ENCODE results near the gene PCSK4. TPM values are rescaled to one million over a fixed set of nuclear protein-coding genes. Genes with fewer than 3 reads are reported as not detected.

The PCSK4 gene
- polyA plus RNA-seq, 1 of the 3 experiments (the other 2 are of a cell fraction): 6.6 TPM

GRCh38 chr19:1447944-1448343 lies 42.2 kb downstream of the PCSK4 start:
- Histone ChIP-seq H3K4me1 (ENCODE audit: control insufficient read depth in 1 of 2, insufficient read depth in 2 of 2, low read depth in 1 of 2, low read length in 1 of 2) (peaks cover 3 to 46% of the 10 kb centered on the region in 2 experiments; a peak in 2 of 4 replicates), H3K27ac (ENCODE audit: low read depth in 2 of 2, low read length in 1 of 2) (no peak overlapping the region), H3K27me3 (ENCODE audit: insufficient read depth) (no peaks in the 10 kb centered on the region), H3K79me2 (ENCODE audit: insufficient read depth) (no peaks in the 10 kb centered on the region), H3K4me3 (ENCODE audit: low read depth in 2 of 2, low read length in 1 of 2) (no peak overlapping the region), H3F3A (replicated peaks; ENCODE audit: insufficient read depth) (peaks cover 30% of the 10 kb centered on the region), H3K36me3 (replicated peaks in 1 of 2; ENCODE audit: control insufficient read depth in 1 of 2, insufficient read depth in 2 of 2, low read length in 1 of 2) (peaks cover 0 to 5% of the 10 kb centered on the region in 2 experiments), H3K4me2 (no peak overlapping the region), H3K9me2 (no peaks in the 10 kb centered on the region), H3K9ac (no peak overlapping the region), H4K20me1 (ENCODE audit: insufficient read depth) (peaks cover 41% of the 10 kb centered on the region), H3K9me3 (no peaks in the 10 kb centered on the region), H2AFZ (ENCODE audit: low read depth) (no peak overlapping the region)
- WGBS (ENCODE audit: low lambda C conversion rate): 94% methylated on average over 9 of the region's 9 CpGs
- ChIA-PET CTCF (no interaction called here), POLR2A (no interaction called here)
- no peak for DNase-seq
- no peak for TF ChIP-seq NRF1 (IDR thresholded peaks at IDR 0.05; ENCODE audit: low read depth, low read length)
- TF ChIP-seq RXRA (IDR thresholded peaks at IDR 0.05; ENCODE audit: borderline replicate concordance, low read depth): no peak

GRCh38 chr19:1447504-1447903 lies 42.6 kb downstream of the PCSK4 start:
- Histone ChIP-seq H3F3A (replicated peaks; ENCODE audit: insufficient read depth) (peaks cover 34% of the 10 kb centered on the region), H3K4me3 (ENCODE audit: low read depth in 2 of 2, low read length in 1 of 2) (peak overlapping the region in 1 of 2 experiments; percentile 64; a peak in 1 of 4 replicates), H3K27me3 (ENCODE audit: insufficient read depth) (no peaks in the 10 kb centered on the region), H3K36me3 (replicated peaks in 1 of 2; ENCODE audit: control insufficient read depth in 1 of 2, insufficient read depth in 2 of 2, low read length in 1 of 2) (peaks cover 3 to 8% of the 10 kb centered on the region in 2 experiments), H3K4me1 (ENCODE audit: control insufficient read depth in 1 of 2, insufficient read depth in 2 of 2, low read depth in 1 of 2, low read length in 1 of 2) (peaks cover 3 to 41% of the 10 kb centered on the region in 2 experiments; a peak in 2 of 4 replicates), H4K20me1 (ENCODE audit: insufficient read depth) (peaks cover 43% of the 10 kb centered on the region), H3K27ac (ENCODE audit: low read depth in 2 of 2, low read length in 1 of 2) (no peak overlapping the region), H2AFZ (ENCODE audit: low read depth) (no peak overlapping the region), H3K79me2 (ENCODE audit: insufficient read depth) (no peaks in the 10 kb centered on the region), H3K9me2 (no peaks in the 10 kb centered on the region), H3K9ac (no peak overlapping the region), H3K4me2 (peak overlapping the region; percentile 90; the same call in 1 of the 2 replicates), H3K9me3 (no peaks in the 10 kb centered on the region)
- no peak for TF ChIP-seq FOSL2 (IDR thresholded peaks at IDR 0.05; ENCODE audit: borderline replicate concordance, low read depth)
- TF ChIP-seq TAF1 (IDR thresholded peaks at IDR 0.05; ENCODE audit: borderline replicate concordance, low read depth, low read length): no peak
- TF ChIP-seq SMC3 (IDR thresholded peaks at IDR 0.05; ENCODE audit: low read depth, low read length): no peak
- no peak for TF ChIP-seq USF1 (IDR thresholded peaks at IDR 0.05; ENCODE audit: borderline replicate concordance, low read depth)
- 11% methylated on average over 1 of the region's 4 CpGs for WGBS (ENCODE audit: low lambda C conversion rate)
- DNase-seq: no peak
- ChIA-PET POLR2A (interaction anchor here (0.9 kb wide), 1 partner anchor 179 kb away, joined by 5 read pairs; the partner anchor contains the start of gene CIRBP), CTCF (no interaction called here)

GRCh38 chr19:1446713-1447481 lies 43.3 kb downstream of the PCSK4 start:
- Histone ChIP-seq H3K4me2 (peak overlapping the region; percentile 90), H2AFZ (ENCODE audit: low read depth) (no peak overlapping the region), H3K4me3 (ENCODE audit: low read depth in 2 of 2, low read length in 1 of 2) (peak overlapping the region; percentile 64 to 68), H3K36me3 (replicated peaks in 1 of 2; ENCODE audit: control insufficient read depth in 1 of 2, insufficient read depth in 2 of 2, low read length in 1 of 2) (peaks cover 9 to 13% of the 10 kb centered on the region in 2 experiments), H3K27ac (ENCODE audit: low read depth in 2 of 2, low read length in 1 of 2) (peak overlapping the region in 1 of 2 experiments; percentile 58; a peak in 1 of 4 replicates), H3K9me3 (no peaks in the 10 kb centered on the region), H3K9ac (no peak overlapping the region), H3K79me2 (ENCODE audit: insufficient read depth) (peaks cover 3% of the 10 kb centered on the region), H4K20me1 (ENCODE audit: insufficient read depth) (peaks cover 46% of the 10 kb centered on the region), H3F3A (replicated peaks; ENCODE audit: insufficient read depth) (peaks cover 41% of the 10 kb centered on the region), H3K9me2 (no peaks in the 10 kb centered on the region), H3K4me1 (ENCODE audit: control insufficient read depth in 1 of 2, insufficient read depth in 2 of 2, low read depth in 1 of 2, low read length in 1 of 2) (peaks cover 3 to 37% of the 10 kb centered on the region in 2 experiments; a peak in 2 of 4 replicates), H3K27me3 (ENCODE audit: insufficient read depth) (no peaks in the 10 kb centered on the region)
- TF ChIP-seq POLR2AphosphoS5 (IDR thresholded peaks at IDR 0.05; ENCODE audit: low read depth, low read length): no peak
- peak; percentile 96 for TF ChIP-seq REST (IDR thresholded peaks at IDR 0.05; ENCODE audit: low read depth, low read length)
- TF ChIP-seq YY1 (IDR thresholded peaks at IDR 0.05; ENCODE audit: low read depth): no peak
- TF ChIP-seq NRF1 (IDR thresholded peaks at IDR 0.05; ENCODE audit: low read depth, low read length): no peak
- 6% methylated on average over 22 of the region's 63 CpGs for WGBS (ENCODE audit: low lambda C conversion rate)
- DNase-seq: peak; percentile 73
- POLR2A ChIA-PET: interaction anchor here (0.9 kb wide), 1 partner anchor 178 kb away, joined by 5 read pairs; the partner anchor contains the start of gene CIRBP
- CTCF ChIA-PET: interaction anchor here (1.1 to 1.2 kb wide), 2 partner anchors 10 to 131 kb away, joined by 3 to 4 read pairs; no protein-coding TSS in a partner anchor

Measured in SK-N-SH (cell line).